GM12892 (cell line): ENCODE measurements around the gene NAXE.
"Not testable (repeated sequence)": the region's sequence is repeated elsewhere in the genome, so short reads cannot be mapped to it uniquely, and the experiment has no call there.

Source experiments
- DNase-seq: peaks from one replicate; pipeline ENCODE4 v3.0.0; 2011; ENCODE audit not compliant: insufficient read length
- FAIRE-seq: peaks from 2 replicates; lab custom pipeline; 2011; peaks lifted over from hg19 to GRCh38; lab: Jason Lieb, UNC
- POLR2A ChIP-seq: IDR thresholded peaks from 2 replicates; pipeline ENCODE4 v1.6.1; 2011; ENCODE audit warnings: low read depth, low read length, control low read depth
- POLR2AphosphoS5 ChIP-seq: IDR thresholded peaks from 2 replicates; pipeline ENCODE4 v1.6.1; 2011; ENCODE audit warnings: low read depth, low read length, control low read depth
- TAF1 ChIP-seq: IDR thresholded peaks from 2 replicates; pipeline ENCODE4 v1.6.1; 2011; ENCODE audit warnings: low read depth, mild to moderate bottlenecking, control low read depth, low read length, borderline replicate concordance

The NAXE gene

GRCh38 chr1:156599811-156600210 lies 8.2 kb downstream of the NAXE start:
- no peak for FAIRE-seq
- no peak for DNase-seq
- TF ChIP-seq POLR2A (0 out of 2 replicates have a peak, but pooled peaks have one; percentile 16), TAF1 (no peak)

- DNase-seq (no peak), FAIRE-seq (no peak)
- TF ChIP-seq POLR2AphosphoS5 (no peak), TAF1 (no peak), POLR2A (no peak)
These were observed 9.2 kb downstream of the NAXE start for GRCh38 chr1:156600733-156601121.

GRCh38 chr1:156601122-156601830 lies 9.7 kb downstream of the NAXE start, which contains the start of gene GPATCH4:
GPATCH4 (minus strand) TSS chr1:156601479.
- TF ChIP-seq POLR2AphosphoS5 = peak; percentile 88
- peak; percentile 91 for TF ChIP-seq TAF1
- peak; percentile 95 for TF ChIP-seq POLR2A
- DNase-seq (no peak), FAIRE-seq (peak; percentile 85)

- FAIRE-seq (no peak), DNase-seq (no peak)
- TF ChIP-seq POLR2A (no peak), POLR2AphosphoS5 (no peak), TAF1 (no peak)
These were observed 10.3 kb downstream of the NAXE start for GRCh38 chr1:156601892-156602291.

- TF ChIP-seq POLR2A (no peak), TAF1 (no peak), POLR2AphosphoS5 (no peak)
- FAIRE-seq = no peak
- no peak for DNase-seq
These were observed 11.0 kb downstream of the NAXE start for GRCh38 chr1:156602557-156602993.

- not testable (repeated sequence) for FAIRE-seq, DNase-seq
These were observed 15.8 kb downstream of the NAXE start for GRCh38 chr1:156607344-156607743.

GRCh38 chr1:156608036-156608674 lies 16.6 kb downstream of the NAXE start:
- no peak for TF ChIP-seq POLR2A
- peak; percentile 95 for FAIRE-seq
- DNase-seq = no peak

GRCh38 chr1:156608981-156609380 lies 17.4 kb downstream of the NAXE start:
- DNase-seq (no peak), FAIRE-seq (peak; percentile 63)

GRCh38 chr1:156610072-156610471 lies 18.5 kb downstream of the NAXE start:
- FAIRE-seq, DNase-seq: not testable (repeated sequence)

More at GRCh38 chr1:156608981-156609380, 17.4 kb downstream of the NAXE start:
- TF ChIP-seq TAF1 (no peak), POLR2A (no peak), POLR2AphosphoS5 (no peak)

- no peak for FAIRE-seq
These were observed 21.1 kb downstream of the NAXE start for GRCh38 chr1:156612666-156613065.

GRCh38 chr1:156615946-156616345 lies 24.4 kb downstream of the NAXE start:
- FAIRE-seq = no peak
- DNase-seq = no peak
- TF ChIP-seq TAF1 (no peak), POLR2AphosphoS5 (no peak)

More at GRCh38 chr1:156612666-156613065, 21.1 kb downstream of the NAXE start:
- DNase-seq = no peak
- no peak for TF ChIP-seq POLR2A

- TF ChIP-seq POLR2A (no peak), TAF1 (no peak), POLR2AphosphoS5 (no peak)
- DNase-seq = no peak
- FAIRE-seq = no peak
These were observed 24.9 kb downstream of the NAXE start for GRCh38 chr1:156616463-156616862.
